Activated CD4-positive, alpha-beta T cell treated with anti-CD3 and anti-CD28 coated beads for 48 hours (primary cell): Measurements from ENCODE around the gene PROX2.

Source experiments
- DNase-seq: peaks from one replicate; pipeline ENCODE4 v3.0.0-alpha.2; 2020

Gene PROX2

DNA sequence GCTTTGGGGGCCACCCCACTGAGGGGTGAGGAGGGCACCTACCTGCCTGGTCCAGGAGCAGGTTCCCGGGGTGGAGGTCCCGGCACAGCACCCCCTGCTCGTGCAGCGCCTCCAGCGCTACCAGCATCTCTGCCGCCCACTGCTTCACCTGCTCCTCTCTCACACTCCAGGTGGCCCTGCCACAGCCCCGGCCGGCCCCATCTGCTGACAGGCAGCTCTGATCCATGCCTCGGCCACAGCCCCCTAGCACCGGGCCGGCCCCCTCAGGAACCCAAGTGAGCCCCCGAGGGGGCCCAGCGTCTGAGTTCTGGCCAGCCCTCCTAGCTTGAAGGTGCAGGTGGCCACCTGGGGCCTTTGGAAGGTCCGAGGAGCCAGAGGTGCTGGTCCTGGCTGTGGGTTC lies 33.6 kb upstream of the PROX2 start:
- DNase-seq = no peak

DNA sequence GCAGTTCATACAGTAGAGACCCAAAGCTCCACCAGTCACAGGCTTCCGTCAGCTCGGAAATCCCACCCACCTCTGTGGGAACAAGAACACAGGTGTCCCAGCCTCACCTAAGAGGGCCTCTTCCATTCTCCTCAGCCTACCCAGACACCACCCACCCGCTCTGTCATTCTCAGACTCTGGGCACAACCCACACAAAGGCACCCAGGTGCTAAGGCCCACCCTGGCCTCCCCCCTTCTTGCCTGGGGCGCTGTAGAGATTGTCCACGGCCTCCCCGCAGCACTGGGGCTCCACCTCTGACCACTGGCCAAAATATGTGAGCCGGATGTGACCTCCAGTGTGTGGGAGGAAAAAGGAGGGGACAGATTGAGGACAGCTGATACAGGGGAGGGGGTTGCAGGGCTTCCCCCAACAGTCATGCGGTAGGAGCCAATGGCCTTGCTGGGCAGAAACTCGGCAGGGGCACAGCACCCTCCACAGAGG lies 33.0 kb upstream of the PROX2 start:
- no peak for DNase-seq

DNA sequence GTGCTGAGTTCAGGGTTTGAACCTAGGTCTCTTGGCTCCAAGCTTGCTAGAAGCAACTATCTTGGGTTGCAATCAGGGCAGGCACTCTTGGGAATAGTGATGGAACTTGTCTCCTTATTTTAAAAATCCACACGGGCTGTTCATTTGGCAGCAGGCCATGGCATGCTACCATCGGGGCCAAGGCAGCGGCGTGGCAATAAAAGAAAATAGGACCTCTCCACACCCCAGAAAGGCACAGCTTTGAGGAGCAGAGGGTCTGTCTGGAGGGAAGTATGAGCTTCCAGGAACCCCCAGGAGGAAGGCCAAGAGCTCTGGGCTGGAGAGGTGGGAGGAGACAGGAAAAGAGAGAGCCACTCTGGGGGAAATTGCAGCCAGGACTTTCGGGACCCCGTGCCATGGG lies 31.8 kb upstream of the PROX2 start:
- no peak for DNase-seq

DNA sequence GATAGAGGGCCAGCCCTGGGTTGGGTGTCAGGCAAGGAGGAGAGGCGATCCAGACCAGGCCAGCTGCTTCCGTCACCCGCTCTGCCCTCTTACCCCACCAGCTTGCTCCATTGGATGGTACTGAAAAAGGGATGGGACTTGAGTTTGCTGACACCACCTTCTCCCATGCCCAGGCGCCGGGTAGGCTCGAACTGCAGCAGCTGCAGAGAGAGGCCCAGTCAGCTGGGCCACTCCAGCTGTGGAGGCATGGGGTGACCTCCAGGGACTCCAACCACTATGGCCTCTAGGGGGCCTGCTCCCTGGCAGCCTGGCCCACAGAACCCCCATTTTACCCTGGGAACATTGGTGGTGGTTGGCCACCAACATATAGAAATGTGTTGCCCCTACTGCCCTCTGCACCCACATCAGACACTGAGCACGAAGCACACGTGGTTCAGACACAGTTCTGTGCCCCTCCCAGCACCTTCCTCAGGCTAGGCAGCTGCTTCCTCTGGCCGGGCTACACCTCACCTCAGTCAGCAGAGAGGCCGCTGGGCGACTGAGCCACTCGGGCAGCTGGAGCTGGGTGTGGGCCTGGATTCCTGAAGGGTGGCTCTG lies 31.1 kb upstream of the PROX2 start:
- DNase-seq = no peak

DNA sequence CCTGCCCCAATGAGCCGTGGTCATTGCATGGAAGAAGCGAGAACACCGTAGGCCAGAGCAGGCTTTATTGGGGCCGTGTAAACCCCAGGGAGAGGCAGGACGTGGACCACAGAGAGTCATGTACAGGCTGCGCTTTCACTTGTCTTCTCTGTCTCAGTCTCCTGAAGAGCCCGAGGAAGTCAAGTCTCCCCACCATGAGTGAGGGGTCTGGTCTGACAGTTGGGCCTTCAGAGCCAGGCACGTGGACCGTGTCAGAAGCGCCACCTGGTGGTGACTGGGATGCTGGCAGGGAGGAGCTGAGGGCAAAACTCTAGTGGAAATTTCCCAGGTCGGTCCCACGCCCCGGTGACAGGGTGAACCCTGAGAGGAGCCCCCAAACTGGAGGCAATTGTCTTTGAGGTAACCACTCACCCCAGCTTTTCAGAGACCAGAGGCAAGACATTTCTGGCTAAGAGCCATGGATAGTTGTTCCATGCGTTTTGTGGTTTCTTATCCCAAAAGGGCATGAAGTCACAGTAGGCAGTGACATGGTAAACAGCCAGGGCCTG lies 29.7 kb upstream of the PROX2 start:
- peak; percentile 86 for DNase-seq

DNA sequence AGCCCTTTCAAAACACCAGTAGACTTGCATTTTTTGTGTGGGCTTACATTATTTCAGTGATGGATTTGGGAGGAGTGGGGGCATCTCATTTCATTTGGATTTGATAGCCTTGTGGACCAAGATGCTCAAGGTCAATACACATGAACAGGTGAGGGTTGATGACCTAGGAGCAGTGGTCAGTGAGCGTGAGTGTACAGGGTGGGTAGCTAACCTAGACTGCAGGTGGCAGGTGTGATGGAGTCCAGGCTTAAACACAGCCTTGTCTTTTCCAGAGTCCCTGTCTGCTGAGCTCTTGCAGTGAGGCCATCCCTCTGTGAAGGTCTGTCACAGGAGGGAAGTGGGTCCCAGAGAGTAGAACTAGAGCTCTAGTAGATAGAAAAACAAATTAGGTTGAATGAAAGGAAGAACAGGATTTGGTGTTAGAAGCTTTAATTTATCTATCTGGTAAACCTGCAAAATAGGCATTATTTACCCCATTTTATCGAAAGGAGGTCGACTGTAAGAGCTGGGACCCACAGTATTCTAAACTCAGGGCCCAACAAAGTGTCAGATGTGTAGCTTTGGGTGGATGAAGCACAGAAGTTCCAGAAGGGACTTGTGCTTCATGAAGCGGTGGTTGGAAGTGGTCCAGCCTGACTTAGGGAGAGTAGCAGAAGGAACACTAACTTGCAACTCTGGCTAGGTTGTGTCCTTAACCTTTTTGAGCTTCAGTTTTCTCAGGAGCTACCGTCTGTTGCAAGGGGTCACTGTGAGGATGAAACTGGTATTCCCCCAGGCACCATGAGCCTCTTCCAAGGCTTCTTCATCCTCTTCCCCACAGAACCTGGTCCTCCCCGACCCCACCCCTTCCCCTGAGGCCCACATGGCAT lies 28.9 kb upstream of the PROX2 start:
- no peak for DNase-seq

DNA sequence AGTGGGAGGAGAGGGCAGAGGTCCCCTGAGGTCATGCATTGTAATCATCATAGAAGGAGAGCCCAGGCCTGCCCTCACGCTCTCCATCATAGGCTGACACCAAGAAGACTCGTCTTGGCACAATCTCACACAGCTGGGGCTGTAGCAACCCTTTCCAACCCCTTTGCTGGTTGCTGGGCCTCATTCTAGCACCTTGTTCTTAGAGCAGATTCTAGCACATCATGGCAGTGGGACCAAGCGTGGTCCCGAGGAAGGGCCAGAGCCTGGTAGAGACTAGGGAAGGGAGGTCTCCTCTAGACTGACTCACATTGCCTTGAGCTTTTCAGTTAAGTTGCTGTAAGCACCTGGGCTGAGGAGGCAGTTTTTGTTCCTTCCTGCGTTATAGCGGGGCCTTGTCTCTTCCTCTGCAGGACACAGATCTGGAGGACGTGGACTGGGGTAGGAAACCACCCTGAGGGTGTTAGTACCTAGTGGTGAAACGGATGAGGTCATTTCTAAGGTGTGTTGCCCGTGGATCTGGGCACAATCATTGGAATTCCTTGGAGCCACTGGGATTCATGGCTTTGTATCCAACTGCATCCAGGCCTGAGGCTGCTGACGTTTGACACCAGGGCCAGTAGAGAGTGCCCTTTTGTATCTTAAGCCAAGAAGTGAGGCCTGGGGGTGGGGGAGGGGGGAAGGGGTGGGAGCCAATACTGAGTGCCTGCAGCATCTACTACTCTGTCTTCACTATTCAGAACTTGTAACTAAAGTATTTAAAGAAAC lies 27.2 kb upstream of the PROX2 start:
- DNase-seq = no peak

DNA sequence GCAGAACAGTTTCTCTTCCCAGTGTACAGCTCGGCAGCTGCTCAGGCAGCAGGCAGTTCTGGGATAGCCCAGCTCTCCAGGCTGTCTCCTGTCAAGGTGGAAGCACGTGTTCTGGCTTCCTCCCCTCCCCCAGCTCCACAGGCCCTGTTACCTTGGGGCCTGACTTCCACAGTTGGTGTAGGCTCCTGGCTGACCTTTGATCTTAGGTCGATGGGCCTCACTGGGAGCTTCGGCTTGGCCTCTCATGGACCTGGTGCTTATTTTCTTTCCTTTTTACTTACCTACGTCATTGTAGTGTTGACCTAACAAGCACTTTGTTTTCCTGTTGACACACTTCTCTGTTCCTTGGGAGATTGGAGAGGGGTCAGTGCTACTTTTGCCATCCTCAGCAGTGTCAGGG lies 22.7 kb upstream of the PROX2 start:
- no peak for DNase-seq

DNA sequence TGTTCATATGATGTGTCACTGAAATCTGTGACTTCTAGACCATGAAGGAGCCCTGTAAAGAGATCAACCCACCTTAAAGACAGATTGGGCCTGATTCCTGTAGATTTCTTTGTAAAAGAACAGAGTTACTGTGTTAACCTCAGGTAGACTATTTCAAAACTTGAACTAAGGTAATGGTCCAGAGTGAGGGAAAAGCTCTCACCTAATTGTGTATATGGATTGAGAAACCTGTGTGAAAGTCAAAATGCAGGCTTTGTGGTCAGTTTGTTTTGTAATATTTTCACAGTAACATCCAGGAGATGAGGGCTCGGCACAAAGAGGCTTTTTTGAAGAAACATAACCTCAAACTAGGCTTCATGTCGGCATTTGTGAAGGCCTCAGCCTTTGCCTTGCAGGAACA lies 22.1 kb upstream of the PROX2 start:
- DNase-seq = no peak

DNA sequence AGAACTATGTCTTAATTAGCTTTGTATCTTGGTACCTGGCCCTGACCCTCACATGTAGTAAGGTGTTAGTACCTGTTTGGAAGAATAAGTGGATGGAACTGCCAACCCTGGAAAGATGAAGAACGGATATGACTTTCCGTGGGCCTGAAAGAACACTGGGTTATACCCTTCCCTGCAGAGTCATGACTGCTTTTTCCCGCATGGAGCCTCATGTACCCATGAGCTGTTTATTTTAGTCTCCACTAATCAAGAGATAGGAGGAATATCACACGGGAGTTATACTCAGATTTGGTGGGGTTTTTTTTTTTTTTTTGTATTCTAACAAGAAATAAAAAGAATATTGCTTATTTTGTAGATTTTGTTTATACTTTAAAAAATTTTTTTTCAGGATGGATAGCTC lies 21.7 kb upstream of the PROX2 start:
- DNase-seq = no peak

DNA sequence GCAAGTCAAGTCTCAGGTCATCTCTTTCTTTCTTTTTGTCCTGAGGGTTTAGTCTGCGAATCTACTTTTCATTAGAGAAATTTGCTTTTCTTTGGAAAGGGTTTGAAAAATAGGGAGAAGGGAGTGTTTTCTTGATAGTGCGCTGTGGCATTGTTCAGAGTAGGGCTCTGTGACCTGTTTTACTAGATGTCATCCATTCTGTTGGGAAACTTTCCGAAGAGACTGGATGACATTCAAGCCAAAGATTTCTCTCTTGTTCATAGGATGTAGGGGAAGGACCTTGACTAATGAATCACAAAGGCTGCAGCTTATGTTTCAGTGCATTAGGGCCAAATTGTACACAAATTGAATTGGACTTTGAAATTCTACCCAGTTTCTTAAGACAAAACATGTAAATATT lies 20.5 kb upstream of the PROX2 start:
- DNase-seq = no peak

DNA sequence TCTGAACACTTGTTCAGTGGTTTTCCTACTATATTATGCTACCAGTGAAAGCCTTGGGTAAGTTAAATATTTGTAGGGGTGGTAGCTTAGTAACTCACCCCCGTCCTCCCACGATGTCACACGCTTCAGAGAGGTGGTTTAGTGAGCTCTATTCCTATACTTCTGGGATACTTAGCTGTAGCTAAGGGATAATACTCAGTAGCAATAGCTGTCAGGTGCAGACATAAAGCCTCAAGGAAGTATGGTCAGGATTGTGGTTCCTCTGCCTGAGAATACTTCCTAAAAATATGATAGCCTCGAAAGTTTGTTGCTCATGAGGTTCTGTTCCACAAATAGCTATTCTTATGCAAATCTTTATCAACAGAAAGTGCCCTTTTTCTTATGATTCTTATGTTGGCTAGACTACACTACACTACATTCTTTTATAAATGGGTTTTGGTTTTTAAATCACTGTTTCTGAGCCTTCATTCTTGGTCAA lies 17.7 kb upstream of the PROX2 start:
- no peak for DNase-seq

DNA sequence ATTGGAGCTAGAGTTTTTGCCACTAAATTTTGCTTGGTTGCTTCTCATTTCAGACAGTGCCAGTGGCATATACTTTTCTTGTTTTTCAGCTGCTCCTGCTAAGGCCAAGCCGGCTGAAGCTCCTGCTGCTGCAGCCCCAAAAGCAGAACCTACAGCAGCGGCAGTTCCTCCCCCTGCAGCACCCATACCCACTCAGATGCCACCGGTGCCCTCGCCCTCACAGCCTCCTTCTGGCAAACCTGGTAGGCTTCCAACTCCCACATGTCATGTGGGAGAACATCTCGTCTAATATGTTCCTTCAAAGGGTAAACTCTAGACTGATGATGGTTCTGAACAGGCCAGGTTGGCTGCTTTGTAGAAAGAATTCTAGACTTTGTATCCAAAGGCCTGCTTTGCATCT lies 16.8 kb upstream of the PROX2 start:
- DNase-seq = no peak

DNA sequence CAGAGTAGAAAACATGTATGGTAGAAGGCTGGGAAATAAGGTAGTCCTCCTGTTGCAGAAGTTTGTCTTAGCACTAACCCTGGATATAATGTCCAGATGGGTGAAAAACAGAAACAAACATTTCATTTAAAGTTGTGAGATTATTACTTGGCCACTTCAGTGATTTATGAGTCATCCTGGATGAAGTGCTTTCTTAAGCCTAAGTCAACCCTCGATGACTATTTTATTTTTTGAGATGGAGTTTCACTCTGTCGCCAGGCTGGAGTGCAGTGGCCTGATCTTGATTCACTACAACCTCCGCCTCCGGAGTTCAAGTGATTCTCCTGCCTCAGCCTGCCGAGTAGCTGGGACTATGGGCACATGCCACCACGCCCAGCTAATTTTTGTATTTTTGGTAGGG lies 15.9 kb upstream of the PROX2 start:
- DNase-seq = no peak

DNA sequence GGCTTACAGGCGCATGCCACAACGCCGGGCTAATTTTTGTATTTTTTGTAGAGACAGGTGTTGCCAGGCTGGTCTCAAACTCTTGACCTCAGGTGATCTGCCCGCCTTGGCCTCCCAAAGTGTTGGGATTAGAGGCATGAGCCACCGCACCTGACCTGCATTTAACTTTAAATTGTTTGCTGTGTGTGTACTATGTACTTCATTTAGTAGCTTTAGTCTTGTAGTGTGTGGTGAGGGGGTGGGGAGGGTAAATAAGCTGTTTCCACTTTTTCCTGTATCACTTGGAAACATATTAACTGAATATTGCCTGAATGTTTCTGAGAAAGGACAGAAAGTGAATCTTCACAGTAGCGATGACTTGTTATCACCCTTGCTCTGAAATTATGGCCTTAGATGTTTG lies 14.3 kb upstream of the PROX2 start:
- DNase-seq = no peak

DNA sequence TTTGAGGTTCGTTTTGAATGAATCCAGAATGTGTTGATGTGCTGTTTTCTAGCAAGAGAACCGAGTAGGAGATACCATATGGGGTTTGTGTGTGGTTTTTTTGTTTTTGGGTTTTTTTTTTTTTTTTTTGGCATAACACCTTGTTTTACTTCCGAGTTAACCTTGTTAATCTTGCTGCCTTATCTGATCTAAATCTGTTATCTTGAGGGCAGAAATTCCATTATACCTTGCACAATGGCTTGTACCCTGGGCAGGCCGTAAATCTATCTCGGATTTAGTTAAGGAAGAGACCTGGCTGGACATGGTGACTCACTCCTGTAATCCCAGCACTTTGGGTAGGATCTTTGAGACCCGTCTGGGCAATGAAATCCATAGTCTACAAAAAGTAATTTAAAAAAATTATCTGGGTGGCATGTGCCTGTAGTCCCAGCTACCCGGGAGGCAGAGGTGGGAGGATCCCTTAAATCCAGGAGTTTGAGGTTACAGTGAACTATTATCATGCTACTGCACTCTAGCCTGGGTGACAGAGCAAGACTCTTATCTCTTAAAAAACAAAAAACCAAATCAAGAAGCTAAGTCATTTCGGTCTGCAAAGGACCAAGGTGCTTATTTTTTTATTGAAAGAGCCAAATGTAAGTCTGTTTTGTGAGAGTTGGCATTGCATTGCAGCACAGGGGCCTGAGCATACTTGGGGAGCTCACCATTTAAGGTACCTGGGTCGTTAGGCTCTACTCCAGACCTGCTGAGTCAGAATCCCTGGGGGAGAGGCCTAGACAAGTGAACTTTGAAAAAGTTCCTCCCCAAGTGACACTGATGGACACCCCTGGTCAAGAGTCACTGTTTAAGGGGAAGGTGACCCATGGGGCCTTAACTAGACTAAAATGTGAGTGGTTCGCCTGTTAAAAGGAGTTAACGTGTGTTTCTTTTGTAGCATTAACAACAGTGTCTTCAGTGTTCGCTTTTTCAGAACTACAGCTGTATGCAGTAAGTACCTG lies 12.5 kb upstream of the PROX2 start:
- DNase-seq = no peak

DNA sequence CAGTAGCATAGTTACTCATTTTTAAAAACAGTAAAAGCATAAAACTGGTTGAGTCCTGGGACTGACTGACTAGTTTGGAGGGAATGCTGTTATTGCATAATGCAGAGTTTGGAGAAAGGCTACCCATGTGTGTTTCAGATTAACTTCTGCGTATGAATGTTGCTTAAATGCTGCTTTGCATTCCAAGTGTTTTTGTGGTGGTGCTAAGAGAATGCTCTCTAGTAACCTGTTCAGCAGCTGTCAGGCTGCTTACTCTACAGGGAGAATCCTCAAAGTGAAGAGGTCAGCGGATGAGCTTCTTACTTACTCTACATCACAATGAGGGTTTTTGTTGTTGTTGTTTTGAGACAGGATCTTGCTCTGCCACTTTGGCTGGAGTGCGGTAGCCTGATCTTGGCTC lies 10.1 kb upstream of the PROX2 start:
- no peak for DNase-seq

DNA sequence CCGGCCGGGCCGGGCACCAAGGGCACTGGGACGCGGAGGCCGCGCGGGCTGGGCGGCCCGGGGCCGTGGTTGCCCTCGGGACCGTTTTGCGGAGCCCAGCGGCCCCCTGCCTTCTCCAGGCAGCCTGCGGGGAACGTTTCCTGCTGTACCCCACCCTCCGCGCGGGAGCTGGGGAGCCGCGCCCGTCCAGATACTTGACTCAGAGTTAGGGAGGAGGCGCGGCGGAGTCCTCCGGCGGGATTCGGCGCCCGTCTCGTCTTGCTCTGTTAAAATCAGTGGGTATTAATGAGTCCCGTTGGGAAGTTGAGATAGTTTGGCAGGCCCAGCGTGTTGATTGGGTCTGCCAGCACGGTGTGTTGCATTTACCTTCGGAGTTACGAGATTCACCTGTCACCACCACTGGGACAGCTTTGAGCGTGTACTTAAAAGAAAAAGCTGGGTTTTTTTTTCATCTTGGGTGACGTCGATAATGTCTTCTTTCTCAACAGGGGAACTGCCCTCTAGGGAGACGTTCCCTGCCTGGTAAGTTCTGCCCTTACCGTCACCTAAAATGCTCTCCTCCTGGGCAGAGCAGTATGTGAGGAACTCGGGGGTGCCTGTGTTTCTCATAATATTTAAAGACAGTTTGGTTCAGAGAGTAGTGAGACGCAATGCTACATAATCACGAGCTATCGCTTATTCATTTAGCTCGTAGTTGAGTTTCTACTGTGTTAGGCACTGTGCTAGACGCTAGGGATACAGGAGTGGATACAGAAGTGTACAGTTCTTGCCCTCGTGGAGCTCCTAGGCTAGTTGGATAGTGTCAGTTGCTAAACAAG lies 6.4 kb upstream of the PROX2 start:
- DNase-seq = peak; percentile 67

DNA sequence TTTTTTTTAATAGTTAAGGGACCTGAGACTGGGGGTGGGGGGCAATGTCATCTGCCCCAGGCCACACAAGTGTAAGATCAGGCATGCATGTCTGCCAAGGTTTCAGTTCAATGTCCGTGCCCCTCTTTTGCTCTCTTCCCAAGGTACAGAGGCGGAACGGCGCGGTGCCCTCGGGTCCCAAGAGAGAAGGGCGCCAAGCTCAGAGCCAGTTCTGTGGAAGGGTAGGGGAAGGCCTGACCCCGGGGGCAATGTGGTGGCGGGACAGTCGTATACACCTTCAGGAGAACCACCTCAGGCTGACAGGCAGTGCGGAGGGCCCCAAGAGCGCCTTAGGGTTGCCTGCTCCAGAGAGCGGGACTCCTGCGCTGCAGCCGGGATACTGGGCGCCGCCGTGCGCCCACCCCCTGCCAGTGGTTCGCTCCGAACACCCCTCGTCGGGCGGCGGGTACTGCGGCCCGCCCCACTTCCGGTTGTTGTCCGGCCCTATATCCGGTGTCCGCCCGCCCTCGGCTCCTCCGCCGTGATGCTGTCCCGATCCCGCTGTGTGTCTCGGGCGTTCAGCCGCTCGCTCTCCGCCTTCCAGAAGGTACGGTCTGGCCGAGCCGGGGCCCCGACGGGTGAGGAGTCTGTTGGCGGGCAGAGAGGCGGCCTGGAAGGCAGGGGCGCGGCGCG lies 5.6 kb upstream of the PROX2 start, which contains the start of gene DLST:
Gene DLST (plus strand): TSS at position 486 of the 672 bp plus-strand sequence. CDS start 38 bp downstream, at position 524.
- peak; percentile 92 for DNase-seq

DNA sequence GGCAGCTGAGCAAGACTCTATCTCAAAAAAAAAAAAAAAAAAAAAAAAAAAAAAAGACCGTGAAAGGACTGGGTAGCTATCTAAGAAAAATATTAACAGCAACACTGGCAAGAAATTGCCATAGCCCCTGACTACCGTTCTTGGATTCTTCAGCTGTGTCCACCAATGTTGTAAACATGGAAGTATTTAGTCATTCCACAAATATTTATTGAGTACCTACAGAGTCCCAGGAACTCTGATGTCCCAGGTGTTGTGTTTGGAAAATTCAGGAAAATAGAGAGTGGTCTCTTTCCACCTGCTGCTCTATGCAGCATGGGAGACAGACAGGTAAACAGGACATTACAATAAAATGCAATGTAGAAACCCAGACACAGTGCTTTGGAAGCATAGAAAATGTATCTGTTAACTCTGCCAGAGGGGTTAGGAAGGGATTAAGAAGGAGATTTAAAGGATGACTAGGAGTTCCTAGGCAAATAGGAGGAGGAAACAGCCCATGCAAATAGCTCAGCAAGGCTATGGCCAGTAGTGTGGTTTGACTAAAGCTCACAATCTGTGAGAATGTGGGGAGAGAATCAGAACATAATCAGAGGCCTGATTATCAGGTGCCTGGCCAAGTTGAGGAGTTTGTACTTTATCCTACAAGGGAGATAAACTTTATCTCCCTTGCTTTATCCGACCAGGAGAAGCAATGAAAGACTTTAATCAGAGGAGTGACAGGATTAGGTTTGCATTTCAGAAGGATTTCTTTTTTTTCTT lies 3.7 kb upstream of the PROX2 start:
- no peak for DNase-seq
